Testis (tissue), 2 donors: ENCODE results near the gene CDH13.

ENCODE experiments used
- POLR2A ChIP-seq: fragments of 450-650 bp; IDR thresholded peaks from one replicate; pipeline ENCODE4 v1.6.1; 2017; ENCODE audit warnings: antibody characterized with exemption, mild to moderate bottlenecking, moderate library complexity
- TF ChIP-seq, protein P1 (sequence below), 3 experiments: fragments of 450-650 bp in 2 of 3; fragments of 200-600 bp in 1 of 3; sonication (generic) in 1 of 3; IDR thresholded peaks; one replicate each; pipeline ENCODE4 v1.5.1; 2016 to 2019; ENCODE audit warnings: antibody characterized with exemption in 3 of 3, mild to moderate bottlenecking in 2 of 3, moderate library complexity in 1 of 3

- TF ChIP-seq, protein P1, sequence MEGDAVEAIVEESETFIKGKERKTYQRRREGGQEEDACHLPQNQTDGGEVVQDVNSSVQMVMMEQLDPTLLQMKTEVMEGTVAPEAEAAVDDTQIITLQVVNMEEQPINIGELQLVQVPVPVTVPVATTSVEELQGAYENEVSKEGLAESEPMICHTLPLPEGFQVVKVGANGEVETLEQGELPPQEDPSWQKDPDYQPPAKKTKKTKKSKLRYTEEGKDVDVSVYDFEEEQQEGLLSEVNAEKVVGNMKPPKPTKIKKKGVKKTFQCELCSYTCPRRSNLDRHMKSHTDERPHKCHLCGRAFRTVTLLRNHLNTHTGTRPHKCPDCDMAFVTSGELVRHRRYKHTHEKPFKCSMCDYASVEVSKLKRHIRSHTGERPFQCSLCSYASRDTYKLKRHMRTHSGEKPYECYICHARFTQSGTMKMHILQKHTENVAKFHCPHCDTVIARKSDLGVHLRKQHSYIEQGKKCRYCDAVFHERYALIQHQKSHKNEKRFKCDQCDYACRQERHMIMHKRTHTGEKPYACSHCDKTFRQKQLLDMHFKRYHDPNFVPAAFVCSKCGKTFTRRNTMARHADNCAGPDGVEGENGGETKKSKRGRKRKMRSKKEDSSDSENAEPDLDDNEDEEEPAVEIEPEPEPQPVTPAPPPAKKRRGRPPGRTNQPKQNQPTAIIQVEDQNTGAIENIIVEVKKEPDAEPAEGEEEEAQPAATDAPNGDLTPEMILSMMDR (IDR thresholded peaks at IDR 0.05), result no peak
- no peak for TF ChIP-seq POLR2A
These were observed 127.1 kb downstream of the CDH13 start for GRCh38 chr16:82753821-82754220.
